HL-60/S4 treated with phorbol 12-myristate 13-acetate at 8.2 ng/mL for 4 days and 3 days (cell line): ENCODE data around the gene PHACTR4.
"Not testable (repeated sequence)": the region's sequence is repeated elsewhere in the genome, so short reads cannot be mapped to it uniquely, and the experiment has no call there.

Source experiments
- in situ Hi-C: fragments of 300-500 bp; cut with MboI; formaldehyde crosslinking; loops from 2 replicates; pipeline ENCODE4 v1.15.0; 2022; ENCODE audit warnings: low sequenced_read_pairs

PHACTR4 gene

DNA sequence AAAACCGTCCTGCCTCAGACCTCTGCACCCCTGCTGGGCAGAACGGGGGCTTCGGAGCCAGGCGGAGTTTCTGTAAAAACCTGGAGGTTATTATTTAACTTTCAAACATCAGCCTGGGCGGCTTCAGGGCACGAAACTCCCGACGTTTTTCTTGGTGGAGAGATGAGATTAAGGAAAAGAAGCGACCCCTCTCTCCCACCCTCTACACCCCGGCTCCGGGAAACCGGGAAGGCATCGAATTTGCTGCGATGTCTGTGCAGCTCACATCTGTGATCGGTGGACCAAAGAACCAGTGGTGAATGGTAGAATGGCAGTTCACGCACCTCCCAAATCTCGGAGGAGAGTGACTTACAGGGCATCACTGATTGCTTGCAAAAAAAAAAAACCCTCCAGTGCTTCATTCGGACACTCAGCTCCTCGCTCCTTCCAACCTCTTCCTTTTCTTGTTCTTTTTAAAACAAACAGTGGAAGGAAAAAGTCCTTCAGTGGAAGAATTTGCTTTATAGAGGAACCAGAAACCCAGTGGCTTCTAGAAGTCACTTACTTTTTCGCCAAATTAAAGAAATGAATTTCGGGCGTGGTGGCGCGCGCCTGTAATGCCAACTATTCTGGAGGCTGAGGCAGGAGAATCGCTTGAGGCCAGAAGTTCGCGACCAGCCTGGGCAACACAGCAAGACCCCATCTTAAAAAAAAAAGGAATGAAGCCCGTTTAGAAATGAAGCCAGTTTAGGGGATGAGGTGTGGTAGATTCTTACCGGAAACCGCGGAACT, 884 bp downstream of the PHACTR4 start:
- in situ Hi-C loops: no loop called here

DNA sequence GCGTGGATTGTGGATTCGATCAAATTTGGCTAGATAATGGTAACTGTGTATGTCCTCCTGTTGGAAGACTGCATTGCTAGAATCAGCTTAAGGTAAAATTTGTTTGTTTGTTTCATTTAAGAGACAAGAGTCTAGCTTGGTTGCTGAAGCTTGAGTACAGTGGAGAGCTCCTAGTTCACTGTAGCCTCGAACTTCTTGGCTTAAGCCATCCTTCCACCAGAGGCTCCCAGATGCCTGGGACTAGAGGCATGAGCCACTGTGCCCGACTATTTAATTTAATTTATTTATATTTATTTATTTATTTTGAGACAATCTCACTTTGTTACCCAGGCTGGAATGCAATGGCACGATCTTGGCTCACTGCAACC, 1.5 kb downstream of the PHACTR4 start:
- in situ Hi-C loops: no loop called here

DNA sequence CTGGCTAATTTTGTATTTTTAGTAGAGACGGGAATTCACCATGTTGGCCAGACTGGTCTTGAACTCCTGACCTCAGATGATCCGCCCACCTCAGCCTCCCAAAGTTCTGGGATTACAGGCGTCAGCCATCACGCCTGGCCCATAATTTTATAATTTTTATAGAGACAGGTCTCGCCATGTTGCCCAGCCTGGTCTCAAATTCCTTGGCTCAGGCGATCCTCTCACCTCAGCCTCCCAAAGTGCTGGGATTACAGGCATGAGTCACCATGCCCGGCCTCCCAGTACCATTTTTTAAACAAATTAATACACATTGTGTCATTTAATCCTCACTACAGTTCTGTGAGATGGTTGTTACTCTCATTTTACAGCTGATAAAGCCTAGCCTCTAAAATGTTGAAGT, 3.9 kb downstream of the PHACTR4 start:
- in situ Hi-C loops: not testable (repeated sequence)

DNA sequence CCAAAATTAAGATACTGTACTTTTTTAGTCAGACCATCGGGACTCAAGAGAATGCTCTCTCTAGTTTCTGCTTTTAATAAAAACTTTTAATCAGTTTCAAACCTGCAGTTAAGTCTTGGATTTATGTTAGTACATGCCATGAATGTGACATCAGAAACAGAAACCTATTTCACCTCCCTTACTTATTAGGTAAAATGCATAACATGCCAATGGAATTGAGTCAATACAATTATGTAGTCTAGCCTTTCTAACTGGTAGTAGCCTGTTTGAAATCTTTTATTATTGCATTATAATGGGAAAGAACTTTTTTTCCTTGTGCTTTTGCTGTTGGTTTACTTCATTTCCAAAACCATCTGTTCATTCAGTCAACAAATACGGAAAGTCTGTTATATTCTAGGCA, 4.8 kb downstream of the PHACTR4 start:
- in situ Hi-C loops: no loop called here

DNA sequence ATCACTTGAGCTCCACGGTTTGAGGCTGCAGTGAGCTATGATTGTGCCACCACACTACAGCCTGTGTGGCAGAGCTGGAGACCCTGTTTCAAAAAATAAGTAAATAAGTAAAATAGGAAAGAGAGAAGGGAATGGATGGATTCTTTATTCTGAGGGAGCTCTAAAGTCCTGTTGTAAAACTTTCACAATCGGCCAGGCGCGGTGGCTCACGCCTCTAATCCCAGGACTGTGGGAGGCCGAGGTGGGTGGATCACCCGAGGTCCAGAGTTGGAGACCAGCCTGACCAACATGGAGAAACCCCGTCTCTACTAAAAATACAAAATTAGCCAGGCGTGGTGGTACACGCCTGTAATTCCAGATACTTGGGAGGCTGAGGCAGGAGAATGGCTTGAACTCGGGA, 6.1 kb downstream of the PHACTR4 start:
- in situ Hi-C loops: loop anchor here (25.0 kb wide), 1 partner anchor 237 kb away; no protein-coding TSS in a partner anchor

DNA sequence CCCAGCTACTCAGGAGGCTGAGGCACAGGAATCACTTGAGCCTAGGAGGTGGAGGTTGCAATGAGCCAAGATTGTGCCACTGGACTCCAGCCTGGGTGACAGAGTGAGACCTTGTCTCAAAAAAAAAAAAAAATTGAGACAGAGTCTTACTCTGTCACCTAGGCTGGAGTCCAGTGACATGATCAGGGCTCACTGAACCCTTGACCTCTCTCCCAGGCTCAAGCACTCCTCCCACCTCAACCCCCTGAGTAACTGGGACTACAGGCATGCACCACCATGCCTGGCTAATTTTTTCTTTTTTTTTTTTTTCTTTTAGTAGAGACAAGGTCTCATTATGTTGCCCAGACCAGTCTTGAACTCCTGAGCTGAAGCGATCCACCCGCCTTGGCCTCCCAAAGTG, 6.7 kb downstream of the PHACTR4 start:
- in situ Hi-C loops: loop anchor here (25.0 kb wide), 1 partner anchor 236 kb away; no protein-coding TSS in a partner anchor

DNA sequence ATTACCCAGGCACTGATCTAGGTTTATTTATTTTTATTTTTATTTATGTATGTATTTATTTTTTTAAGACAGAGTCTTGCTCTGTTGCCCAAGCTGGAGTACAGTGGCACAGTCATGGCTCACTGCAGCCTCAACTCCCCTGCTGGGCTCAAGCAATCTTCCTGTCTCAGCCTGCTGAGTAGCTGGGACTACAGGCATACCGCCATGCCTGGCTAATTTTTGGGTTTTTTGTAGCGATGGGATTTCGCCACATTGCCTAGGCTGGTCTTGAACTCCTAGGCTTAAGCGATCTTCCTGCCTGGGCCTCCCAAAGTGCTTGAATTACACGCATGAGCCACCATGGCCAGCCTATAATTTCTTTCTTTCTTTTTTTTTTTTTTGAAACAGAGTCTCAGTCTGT, 9.4 kb downstream of the PHACTR4 start:
- in situ Hi-C loops: loop anchor here (25.0 kb wide), 1 partner anchor 233 kb away; no protein-coding TSS in a partner anchor

DNA sequence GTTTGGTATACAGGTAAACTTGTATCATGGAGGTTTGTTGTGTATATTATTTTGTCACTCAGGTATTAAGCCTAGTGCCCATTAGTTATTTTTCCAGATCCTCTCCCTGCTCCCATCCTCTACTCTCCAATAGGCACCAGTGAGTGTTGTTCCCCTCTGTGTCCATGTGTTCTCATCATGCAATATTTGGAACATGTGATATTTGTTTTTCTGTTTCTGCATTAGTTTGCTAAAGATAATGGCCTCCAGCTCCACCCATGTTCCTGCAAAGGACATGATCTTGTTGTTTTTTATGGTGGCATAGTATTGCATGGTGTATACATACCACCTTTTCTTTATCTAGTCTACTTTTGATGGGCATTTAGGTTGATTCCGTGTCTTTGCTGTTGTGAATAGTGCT, 10.9 kb downstream of the PHACTR4 start:
- in situ Hi-C loops: loop anchor here (25.0 kb wide), 1 partner anchor 232 kb away; no protein-coding TSS in a partner anchor

DNA sequence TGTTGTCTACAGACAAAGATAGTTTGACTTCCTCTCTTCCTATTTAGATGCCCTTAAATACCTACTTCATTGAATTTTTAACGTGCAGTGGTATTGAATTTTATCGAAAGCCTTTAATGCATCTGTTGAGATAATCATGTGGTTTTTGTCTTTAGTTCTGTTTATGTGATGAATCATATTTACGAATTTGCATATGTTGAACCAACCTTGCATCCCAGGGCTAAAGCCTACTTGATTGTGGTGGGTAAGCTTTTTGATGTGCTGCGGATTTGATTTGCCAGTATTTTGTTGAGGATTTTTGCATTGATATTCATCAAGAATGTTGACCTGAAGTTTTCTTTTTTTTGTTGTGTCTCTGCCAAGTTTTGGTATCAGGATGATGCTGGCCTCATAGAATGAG, 14.2 kb downstream of the PHACTR4 start:
- in situ Hi-C loops: loop anchor here (25.0 kb wide), 1 partner anchor 229 kb away; no protein-coding TSS in a partner anchor

DNA sequence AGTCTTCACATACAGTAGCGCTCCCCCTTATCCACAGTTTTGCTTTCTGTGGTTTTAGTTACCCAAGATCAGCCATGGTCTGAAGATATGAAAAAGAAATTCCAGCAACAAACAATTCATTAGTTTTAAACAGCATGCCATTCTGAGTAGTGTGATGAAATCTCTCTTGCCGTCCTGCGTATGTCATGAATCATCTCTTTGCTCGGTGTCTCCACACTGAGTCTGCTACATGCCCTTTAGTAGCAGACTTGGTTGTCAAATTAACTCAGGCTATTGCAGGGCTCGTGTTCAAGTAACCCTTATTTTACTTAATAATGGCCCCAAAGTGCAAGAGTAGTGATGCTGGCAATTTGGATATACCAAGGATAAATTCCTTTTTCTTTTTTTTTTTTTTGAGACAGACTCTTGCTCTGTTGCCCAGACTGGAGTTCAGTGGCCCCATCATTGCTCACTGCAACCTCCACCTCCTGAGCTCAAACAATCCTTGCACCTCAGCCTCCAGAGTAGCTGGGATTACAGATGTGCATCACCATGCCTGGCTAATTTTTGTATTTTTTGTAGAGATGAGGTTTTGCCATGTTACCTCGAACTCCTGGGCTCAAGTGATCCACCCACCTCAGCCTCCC, 22.6 kb downstream of the PHACTR4 start:
- in situ Hi-C loops: loop anchor here (25.0 kb wide), 1 partner anchor 220 kb away; no protein-coding TSS in a partner anchor

DNA sequence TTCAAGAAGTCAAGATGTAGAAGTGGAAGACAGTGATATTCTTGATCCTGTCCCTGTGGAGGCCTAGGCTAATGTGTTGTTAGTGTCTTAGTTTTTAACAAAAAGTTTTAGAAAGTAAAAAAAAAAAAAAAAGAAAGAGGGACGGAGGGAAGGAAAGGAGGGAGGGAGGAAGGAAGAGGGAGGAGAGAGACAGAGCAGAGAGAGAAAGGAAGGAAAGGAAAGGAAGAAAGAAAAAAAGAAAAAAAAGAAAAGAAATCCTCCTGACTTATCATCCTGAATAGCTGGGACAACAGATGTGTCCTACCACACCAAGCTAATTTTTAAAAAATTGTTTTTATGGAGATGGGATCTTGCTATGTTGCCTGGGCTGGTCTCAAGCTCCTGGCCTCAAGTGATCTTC, 24.6 kb downstream of the PHACTR4 start:
- in situ Hi-C loops: loop anchor here (25.0 kb wide), 1 partner anchor 218 kb away; no protein-coding TSS in a partner anchor

DNA sequence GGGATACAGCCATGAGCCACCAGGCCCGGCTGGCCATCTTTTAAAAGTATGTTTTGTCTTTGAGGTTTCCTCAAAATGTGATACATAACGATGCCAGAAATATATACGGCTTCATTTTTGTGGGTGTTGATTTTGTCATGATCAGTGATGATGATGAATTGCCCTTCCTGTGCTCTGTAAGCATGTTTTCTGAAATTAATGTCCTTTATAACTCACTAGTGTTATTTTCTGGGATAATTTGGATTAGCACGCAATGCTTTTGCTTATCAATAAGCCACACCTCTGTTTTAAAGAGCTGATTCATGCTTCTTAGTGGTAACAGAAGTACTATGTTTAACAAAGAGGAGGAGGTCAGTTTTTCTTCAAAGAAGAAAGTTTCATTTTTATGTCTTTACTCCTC, 25.6 kb downstream of the PHACTR4 start:
- in situ Hi-C loops: loop anchor here (25.0 kb wide), 1 partner anchor 217 kb away; no protein-coding TSS in a partner anchor

DNA sequence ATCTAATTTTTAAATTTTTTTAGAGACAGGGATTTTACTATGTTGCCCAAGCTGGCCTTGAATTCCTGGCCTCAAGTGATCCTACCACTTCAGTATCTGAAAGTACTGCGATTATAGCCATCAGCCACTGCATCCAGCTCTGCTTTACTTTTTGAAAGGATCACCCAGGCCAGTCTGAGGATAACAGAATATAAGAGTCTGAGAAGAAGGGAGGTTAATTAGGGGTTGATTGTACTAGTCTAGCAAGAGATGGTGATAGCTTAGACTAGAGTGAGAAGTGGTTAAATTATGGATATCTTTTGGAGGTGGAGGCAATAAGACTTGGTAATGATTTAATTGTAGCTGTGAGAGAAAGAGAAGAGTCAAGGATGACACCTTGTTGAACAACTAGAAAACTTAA, 32.2 kb downstream of the PHACTR4 start:
- in situ Hi-C loops: no loop called here

DNA sequence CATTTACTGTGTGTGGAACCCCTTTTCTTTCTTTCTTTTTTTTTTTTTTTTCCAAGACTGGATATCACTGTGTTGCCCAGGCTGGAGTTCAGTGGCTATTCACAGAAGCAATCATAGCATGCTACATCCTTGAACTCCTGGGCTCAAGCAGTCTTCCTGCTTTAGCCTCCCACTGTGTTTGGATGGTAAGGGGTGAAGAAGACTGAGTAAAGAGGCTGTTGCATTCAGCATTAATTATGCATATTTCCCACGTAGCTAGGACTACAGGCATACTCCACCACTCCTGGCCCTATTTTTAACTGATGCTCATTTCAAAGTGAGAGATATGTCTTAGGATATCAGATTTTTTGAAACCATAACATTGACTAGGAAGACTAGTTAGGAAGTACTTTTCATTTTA, 39.5 kb downstream of the PHACTR4 start:
- in situ Hi-C loops: no loop called here

DNA sequence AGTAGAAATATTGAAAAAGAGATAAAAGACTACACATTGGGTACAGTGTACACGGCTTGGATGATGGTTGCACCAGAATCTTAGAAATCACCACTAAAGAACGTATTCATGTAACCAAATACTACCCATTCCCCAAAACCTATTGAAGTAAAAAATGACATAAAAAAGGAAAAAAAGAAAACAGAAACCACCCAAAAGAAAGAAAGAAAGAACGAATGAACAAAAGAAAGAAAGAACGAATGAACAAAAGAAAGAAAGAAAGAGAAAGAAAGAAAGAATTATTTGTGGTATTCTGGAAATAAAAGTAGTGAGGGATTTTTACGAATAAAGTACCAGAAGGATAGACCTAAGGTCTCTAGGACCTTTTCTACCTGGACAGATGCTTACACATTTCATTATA, 42.1 kb downstream of the PHACTR4 start:
- in situ Hi-C loops: no loop called here

DNA sequence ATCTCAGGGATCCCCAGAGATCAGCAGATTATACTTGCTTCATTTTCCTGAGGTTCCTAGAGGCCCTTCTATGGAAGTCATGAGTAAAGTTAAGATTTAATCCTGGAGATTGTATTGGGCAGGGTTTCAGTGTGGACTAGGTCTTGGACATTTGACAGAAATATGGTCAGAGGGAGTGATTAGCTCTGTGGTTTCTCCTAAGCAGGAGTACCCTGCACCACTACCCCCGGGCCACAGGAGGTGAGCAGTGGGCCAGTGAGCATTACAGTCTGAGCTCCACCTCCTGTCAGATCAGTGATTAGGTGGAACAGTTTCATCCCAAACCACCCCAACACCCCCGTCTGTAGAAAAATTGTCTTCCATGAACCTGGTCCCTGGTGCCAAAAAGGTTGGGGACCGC, 43.2 kb downstream of the PHACTR4 start:
- in situ Hi-C loops: no loop called here

DNA sequence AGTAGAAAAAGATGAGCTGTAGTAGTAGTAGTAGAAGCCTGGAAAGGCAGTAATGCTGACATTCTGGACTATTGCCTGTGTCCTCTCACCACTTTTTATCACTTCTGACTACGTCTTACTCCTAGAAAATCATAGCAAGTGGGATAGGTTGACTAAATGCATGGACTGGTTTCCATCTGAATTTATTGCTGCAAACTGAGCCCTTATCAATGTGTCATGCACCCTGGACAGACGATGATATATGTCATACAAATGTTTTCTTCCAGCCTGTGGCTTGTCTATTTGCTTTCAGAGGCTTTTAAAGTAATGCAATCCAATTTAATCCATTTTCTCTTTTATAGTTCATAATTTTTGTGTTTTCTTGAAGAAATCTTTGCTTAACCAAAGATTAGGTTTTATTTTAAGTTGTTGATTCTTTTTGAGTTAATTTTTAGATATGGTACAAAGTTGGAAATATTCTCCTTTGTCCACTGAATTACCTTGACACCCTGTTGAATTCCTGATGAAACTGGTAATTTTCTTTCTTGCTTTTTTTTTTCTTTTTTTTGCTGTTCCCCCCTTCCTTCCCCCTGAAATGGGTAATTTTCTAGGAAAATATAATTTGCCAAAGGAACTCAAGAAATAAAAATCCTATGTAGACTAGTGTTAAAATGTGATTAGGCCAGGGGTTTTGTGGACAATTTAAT, 47.1 kb downstream of the PHACTR4 start:
- in situ Hi-C loops: no loop called here

DNA sequence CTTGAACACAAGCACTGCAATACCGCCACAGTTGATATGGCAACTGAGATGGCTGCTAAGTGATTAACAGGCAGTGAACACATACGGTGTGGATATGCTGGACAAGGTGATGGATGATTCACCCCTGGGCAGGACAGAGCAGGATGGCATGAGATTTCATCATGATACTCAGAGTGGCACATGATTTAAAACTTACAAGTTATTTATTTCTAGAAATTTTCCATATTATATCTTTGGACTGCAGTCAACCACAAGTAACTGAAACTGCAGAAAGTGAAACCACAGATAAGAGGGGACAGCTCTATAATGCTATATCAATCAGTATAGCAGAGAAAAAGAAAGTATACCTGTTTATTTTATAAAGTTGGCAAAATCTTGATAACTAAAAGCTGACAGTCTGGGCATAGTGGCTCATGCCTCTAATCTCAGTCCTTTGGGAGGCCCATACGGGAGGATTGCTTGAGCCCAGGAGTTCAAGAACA, 47.9 kb downstream of the PHACTR4 start:
- in situ Hi-C loops: no loop called here

DNA sequence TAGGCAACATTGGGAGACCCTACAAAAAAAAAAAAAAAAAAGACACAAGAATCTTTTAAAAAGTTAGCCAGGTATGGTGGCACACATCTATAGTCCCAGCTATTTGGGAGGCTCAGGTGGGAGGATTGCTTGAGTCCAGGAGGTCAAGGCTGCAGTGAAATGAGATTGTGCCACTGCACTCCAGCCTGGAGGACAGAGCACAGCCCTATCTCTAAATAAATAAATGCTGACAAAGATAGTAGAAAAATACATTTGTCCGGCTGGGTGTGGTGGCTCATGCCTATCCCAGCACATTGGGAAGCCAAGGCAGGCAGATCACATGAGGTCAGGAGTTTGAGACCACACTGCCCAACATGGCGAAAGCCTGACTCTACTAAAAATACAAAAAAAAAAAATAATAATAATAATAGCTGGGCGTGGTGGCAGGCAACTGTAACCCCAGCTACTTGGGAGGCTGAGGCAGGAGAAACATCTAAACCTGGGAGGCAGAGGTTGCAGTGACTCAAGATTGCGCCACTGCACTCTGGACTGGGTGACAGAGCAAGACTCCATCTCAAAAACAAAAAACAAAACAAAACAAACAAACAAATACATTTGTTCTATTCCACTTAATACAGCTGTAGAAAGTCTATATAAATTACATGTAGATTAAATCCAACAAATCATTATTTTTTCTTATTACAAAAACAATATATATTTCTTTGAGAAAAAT, 48.5 kb downstream of the PHACTR4 start:
- in situ Hi-C loops: no loop called here

DNA sequence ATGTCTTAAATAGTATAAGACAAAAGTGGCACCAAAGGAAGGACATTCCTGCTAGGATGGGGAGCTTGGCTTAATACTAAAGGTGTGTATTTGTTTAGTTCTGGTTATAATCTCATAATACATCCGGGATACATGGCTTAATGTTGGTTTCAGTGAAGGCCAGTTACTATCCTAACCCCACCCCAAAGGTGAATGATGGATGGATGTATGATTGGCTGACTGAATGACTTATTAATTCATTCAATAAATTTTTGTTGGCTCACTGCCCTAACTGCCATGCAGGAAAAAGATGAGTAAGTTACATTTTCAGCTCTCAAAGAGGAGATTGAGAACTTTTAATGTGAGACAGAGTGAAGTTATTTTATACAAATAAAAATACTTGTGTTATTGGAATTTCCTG, 52.2 kb downstream of the PHACTR4 start:
- in situ Hi-C loops: no loop called here

DNA sequence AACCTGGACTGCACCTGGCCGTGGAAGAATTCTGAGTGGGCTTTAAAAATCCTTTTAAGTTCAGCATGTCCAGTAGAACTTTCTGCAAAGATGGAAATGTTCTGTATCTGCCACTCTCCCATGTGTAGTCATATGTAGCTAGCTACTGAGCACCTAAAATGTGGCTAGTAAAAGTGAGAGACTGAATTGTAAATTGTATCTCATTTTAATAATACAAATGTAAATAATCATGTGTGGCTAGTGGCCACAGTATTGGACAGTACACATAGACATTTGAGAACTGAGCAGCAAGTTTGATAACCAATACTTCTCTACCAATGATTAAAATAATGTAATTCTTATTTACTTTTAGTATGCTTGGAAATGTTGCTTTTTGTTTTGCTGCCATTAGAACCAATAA, 57.3 kb downstream of the PHACTR4 start:
- in situ Hi-C loops: no loop called here
